Activated T-helper 1 cell treated with anti-CD3 and anti-CD28 coated beads, Interleukin-12 subunit alpha, Interleukin-12 subunit beta, Interleukin-2, Interleukin-4 antibody, amounts not matched to agents 30 ng/mL and 10 ng/mL and 1 ng/mL, durations not matched to agents 14 hours and 24 hours and 36 hours (primary cell): Measurements from ENCODE around the gene LHX1. TPM values are rescaled to one million over a fixed set of nuclear protein-coding genes. Genes with fewer than 3 reads are reported as not detected.

Source experiments
- DNase-seq: peaks from one replicate; pipeline ENCODE4 v3.0.0; 2021; ENCODE audit warnings: low spot score
- H3K27ac Mint-ChIP-seq: one replicate; pipeline ENCODE4 v1.8.0; 2021; ENCODE audit warnings: mild to moderate bottlenecking, mixed read lengths
- H3K27me3 Mint-ChIP-seq: one replicate; pipeline ENCODE4 v1.8.0; 2022; ENCODE audit warnings: mild to moderate bottlenecking, moderate library complexity, mixed read lengths; ENCODE audit not compliant: insufficient read depth
- H3K36me3 Mint-ChIP-seq: one replicate; pipeline ENCODE4 v1.8.0; 2021; ENCODE audit warnings: low read depth, mixed read lengths
- H3K4me1 Mint-ChIP-seq: one replicate; pipeline ENCODE4 v1.8.0; 2021; ENCODE audit warnings: low read depth, mixed read lengths
- H3K4me3 Mint-ChIP-seq: one replicate; pipeline ENCODE4 v1.8.0; 2021; ENCODE audit warnings: mild to moderate bottlenecking, moderate library complexity, mixed read lengths
- H3K9me3 Mint-ChIP-seq: one replicate; pipeline ENCODE4 v1.8.0; 2021; ENCODE audit warnings: mixed read lengths
- intact Hi-C: fragments of 100-400 bp; cut with micrococcal nuclease; formaldehyde crosslinking; loops from one replicate; pipeline ENCODE4 v1.15.1; 2024
- total RNA-seq: library from RNA; stranded (reverse); gene quantifications from 2 replicates; pipeline ENCODE4 v1.2.3, GENCODE V29; 2022

The LHX1 gene
- total RNA-seq, 1 donor from 2014 or later: 0.36 TPM

DNA sequence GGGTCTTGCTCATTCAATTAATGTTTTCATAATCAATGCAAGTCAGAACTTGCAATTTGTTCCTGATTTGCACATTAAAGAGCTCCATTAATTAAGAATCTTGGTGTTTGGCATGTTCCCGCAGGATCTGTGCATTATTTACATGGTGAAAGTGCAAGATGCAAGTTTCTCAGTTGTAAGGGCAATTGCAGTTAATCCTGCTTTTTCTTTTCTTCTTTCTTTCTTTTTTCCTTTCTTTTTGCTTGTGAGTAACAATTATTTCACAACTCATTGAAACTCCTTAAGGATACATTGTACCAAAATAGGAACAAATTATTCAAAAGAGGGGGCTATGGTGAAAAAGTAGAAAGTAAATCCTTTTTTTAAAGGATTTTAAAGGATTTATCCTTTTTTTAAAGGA is 35.6 kb downstream of the LHX1 start:
- Mint-ChIP-seq H3K4me3 (no peak overlapping the region), H3K27me3 (no peaks in the 10 kb centered on the region), H3K36me3 (peaks cover 23% of the 10 kb centered on the region), H3K27ac (no peak overlapping the region), H3K4me1 (peaks cover 33% of the 10 kb centered on the region), H3K9me3 (no peaks in the 10 kb centered on the region)
- DNase-seq: no peak
- intact Hi-C loops: no loop called here

DNA sequence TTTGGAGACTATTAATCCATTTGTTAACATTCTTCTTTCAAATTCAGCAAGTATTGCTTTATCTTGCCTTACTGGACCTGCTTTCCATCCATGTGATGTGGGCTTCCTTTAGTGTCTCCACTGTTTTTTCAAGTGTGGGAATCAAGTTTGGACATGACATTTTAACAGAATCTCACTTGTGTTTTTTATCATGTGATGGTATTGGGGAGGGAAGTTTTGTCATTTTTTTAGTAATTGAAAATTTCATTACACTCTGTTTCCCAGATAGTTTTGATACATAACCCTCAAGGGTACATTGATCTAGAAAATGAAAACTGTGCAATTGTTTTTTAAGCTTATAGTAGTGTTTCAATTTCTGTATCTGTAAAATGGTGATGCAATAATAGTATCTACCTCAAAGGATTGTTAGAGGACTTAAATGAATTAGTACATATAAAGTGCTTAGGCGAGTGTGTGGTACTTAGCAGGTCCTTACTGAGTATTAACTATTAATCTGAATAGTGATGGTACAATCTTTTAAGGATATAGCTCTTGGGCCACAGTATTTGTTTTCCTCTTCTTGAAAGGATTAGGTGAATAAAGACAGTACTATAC is 38.7 kb downstream of the LHX1 start:
- H3K36me3 Mint-ChIP-seq: peaks cover 17% of the 10 kb centered on the region
- no peak overlapping the region for H3K27ac Mint-ChIP-seq
- DNase-seq: no peak
- H3K9me3 Mint-ChIP-seq: no peaks in the 10 kb centered on the region
- H3K27me3 Mint-ChIP-seq: no peaks in the 10 kb centered on the region
- H3K4me1 Mint-ChIP-seq: peaks cover 28% of the 10 kb centered on the region
- no peak overlapping the region for H3K4me3 Mint-ChIP-seq
- intact Hi-C loops: no loop called here

DNA sequence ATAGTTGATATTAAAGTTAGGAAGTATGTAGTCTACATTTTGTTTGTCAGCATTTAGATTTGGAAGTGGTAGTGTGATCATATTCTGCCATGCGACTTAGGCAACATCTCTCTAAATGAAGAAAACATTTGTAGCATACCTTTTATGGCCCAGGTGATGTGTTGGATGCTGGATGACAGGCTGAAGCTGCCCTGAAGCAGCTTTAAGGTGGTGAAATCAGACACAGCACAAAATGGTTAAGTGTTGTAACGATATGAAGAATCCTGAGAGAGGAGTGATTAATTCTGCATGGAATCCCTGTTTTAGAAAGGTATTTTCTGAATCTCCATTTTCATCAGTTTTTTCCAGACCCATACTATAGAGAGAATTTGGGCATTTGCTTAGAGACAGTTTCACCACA is 39.8 kb downstream of the LHX1 start:
- no peaks in the 10 kb centered on the region for H3K27me3 Mint-ChIP-seq
- no peaks in the 10 kb centered on the region for H3K9me3 Mint-ChIP-seq
- DNase-seq: no peak
- peaks cover 30% of the 10 kb centered on the region for H3K4me1 Mint-ChIP-seq
- intact Hi-C loops: no loop called here
- H3K4me3 Mint-ChIP-seq: no peak overlapping the region
- H3K36me3 Mint-ChIP-seq: peaks cover 22% of the 10 kb centered on the region
- H3K27ac Mint-ChIP-seq: no peak overlapping the region

DNA sequence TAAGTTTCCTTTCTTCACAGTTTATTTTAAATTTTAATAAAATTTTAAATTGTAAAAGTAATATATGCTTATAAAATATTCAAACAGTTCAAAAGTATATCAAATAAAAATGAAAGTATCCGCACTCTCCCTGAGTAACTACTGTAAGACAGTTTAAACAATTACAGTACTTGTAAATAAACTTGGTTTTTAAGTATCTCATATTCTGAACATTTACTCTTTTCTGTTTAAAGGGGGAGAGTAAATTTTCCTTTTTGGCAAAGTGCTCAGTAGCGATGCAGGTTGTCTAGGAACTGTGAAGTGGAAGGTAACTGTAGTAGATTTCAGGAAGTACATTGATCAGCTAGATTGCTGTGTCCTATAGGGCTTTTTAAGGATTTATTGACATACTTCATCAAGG is 40.3 kb downstream of the LHX1 start:
- Mint-ChIP-seq H3K27ac (no peak overlapping the region), H3K27me3 (no peaks in the 10 kb centered on the region), H3K4me3 (no peak overlapping the region), H3K9me3 (no peaks in the 10 kb centered on the region), H3K36me3 (peaks cover 25% of the 10 kb centered on the region), H3K4me1 (peaks cover 26% of the 10 kb centered on the region)
- no peak for DNase-seq
- intact Hi-C loops: no loop called here

DNA sequence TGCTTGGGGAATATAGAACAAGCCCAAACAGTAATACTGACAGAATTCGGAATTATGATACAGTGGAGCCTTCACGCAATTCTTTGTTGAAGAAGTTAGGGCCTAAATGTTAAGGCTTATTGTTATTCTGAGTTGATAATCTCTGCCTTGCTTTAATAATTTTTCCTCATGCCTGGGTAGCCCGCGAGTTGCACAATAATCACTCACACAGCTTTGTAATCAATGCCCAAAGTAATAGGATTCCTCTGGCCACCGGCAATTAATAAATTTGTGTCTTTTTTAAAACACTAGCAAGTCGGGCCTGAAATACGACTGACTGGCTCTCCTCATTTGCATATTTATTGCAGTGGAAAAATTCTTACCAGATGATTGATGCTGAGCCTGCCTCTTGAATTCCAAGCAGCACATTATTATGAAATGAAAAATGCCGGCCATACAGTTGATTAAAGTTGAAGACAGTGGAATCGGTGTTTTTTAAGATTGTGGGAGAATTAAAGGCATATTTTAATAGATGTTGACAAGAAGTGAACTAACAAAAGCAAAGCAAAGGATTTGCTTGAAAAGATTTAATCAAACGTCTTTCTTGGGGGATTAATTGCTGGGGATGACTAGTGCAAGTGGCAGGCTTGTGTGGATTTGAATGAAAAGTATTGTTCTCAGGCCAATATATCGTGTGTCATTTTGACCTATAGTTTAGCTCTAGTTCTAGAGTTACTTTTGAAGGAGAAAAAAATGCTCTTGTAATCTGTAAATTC is 41.7 kb downstream of the LHX1 start:
- no peak overlapping the region for H3K27ac Mint-ChIP-seq
- peaks cover 24% of the 10 kb centered on the region for H3K36me3 Mint-ChIP-seq
- intact Hi-C loops: no loop called here
- no peaks in the 10 kb centered on the region for H3K9me3 Mint-ChIP-seq
- DNase-seq: no peak
- H3K27me3 Mint-ChIP-seq: no peaks in the 10 kb centered on the region
- H3K4me1 Mint-ChIP-seq: peaks cover 16% of the 10 kb centered on the region
- no peak overlapping the region for H3K4me3 Mint-ChIP-seq

DNA sequence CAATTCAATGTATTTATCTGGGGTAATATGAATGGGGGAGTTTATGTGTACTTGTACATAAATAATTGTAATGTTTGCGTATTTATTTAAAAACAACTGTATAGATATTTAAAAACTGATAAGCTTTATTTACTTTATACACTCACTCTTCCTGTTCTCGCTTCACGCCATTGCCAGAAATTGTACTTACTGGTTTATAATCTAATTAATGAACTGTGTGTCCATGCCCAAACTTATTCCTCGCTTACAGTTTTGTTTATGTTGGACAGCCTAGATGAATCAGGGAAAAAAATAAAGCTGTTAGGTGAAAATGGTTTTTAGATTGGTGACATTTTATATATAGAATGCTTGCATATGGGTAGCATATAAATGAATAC is 42.3 kb downstream of the LHX1 start:
- Mint-ChIP-seq H3K9me3 (no peaks in the 10 kb centered on the region), H3K36me3 (peaks cover 27% of the 10 kb centered on the region), H3K4me1 (peaks cover 16% of the 10 kb centered on the region), H3K27ac (no peak overlapping the region), H3K4me3 (no peak overlapping the region), H3K27me3 (no peaks in the 10 kb centered on the region)
- intact Hi-C loops: no loop called here
- DNase-seq: no peak

DNA sequence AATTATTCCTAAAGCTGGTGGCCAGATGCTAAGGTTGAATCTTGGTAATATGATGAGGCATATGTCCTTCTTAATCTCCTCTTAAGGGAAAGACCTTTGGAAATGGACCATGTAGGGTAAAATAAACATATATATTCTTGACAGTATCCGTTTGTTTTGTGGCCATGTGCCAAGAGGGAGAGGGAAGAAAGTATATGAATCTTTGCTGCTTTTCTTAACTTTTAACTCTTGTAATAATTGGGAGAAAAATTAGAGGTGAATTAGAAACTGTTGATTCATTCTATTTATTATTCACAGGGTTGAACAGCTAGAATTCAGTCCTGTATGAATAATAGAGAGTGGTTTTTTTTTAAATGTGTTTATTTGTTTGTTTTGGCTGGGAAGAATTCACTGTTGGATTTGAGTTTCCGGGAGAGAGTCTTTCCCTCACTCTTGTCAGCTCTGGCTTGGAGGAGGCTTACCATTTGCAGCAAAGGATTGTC is 43.0 kb downstream of the LHX1 start:
- Mint-ChIP-seq H3K27me3 (no peaks in the 10 kb centered on the region), H3K4me3 (no peak overlapping the region), H3K27ac (no peak overlapping the region), H3K9me3 (no peaks in the 10 kb centered on the region), H3K36me3 (peaks cover 22% of the 10 kb centered on the region), H3K4me1 (peaks cover 16% of the 10 kb centered on the region)
- no peak for DNase-seq
- intact Hi-C loops: no loop called here

DNA sequence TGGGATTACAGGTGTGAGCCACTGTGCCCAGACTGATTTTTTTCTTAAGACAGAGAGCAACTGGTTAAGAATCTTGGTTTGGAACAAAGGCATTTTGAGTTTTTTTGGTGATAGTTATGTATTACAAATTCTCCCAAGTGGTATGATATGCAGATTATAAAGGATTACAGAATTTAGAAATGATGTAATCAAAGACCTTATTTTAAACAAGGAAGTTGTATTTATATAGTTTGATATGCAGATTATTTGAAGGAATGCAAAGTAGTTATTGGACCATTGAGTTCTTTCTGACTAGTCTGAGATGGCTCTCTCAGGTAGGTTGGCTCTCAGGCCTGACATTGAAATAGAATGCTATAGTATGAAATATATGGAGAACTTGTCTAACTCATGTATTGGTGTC is 46.3 kb downstream of the LHX1 start:
- Mint-ChIP-seq H3K27ac (no peak overlapping the region), H3K4me3 (no peak overlapping the region), H3K27me3 (no peaks in the 10 kb centered on the region), H3K36me3 (peaks cover 37% of the 10 kb centered on the region), H3K4me1 (peaks cover 8% of the 10 kb centered on the region), H3K9me3 (no peaks in the 10 kb centered on the region)
- intact Hi-C loops: no loop called here
- DNase-seq: no peak

DNA sequence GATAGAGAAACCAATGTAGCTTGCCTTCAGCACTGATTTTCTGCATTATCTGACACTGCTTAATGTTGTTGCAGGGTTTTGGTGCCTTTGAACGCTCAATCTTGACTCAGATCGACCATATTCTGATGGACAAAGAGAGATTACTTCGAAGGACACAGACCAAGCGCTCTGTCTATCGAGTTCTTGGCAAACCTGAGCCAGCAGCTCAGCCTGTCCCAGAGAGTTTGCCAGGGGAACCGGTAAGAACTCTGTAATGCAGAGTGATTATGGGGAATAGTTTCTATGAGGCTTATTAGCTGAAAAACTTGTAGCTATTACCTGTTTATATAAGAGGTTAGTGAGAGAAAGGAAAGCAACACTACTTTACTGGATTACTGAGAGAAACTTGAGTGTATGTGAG is 51.9 kb downstream of the LHX1 start:
- Mint-ChIP-seq H3K4me3 (no peak overlapping the region), H3K27ac (no peak overlapping the region), H3K9me3 (no peaks in the 10 kb centered on the region), H3K36me3 (peaks cover 53% of the 10 kb centered on the region), H3K4me1 (no peaks in the 10 kb centered on the region), H3K27me3 (no peaks in the 10 kb centered on the region)
- DNase-seq: no peak
- intact Hi-C loops: no loop called here

DNA sequence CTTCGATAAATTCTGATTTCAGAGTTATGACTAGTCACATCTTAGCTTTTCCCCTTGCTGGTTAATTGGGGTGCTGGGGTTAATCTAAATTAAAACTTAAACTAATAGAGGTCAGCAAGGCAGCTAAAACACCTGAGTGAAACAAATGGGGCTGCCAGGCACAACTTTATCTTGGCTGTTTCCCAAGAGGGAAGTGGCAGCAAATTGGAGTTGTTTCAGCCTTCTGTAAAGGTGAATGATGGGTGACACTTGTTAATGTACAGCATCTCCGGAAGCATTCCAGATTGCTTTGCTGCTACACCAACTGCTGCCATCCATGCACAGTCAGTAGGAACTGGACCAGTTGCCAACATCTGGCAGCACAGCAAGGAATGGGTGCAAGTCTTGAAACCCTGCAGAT is 55.4 kb downstream of the LHX1 start:
- peaks cover under 1% of the 10 kb centered on the region for H3K9me3 Mint-ChIP-seq
- intact Hi-C loops: no loop called here
- no peak overlapping the region for H3K4me3 Mint-ChIP-seq
- H3K36me3 Mint-ChIP-seq: peaks cover 67% of the 10 kb centered on the region
- H3K27ac Mint-ChIP-seq: no peak overlapping the region
- H3K27me3 Mint-ChIP-seq: no peaks in the 10 kb centered on the region
- H3K4me1 Mint-ChIP-seq: no peaks in the 10 kb centered on the region
- no peak for DNase-seq

DNA sequence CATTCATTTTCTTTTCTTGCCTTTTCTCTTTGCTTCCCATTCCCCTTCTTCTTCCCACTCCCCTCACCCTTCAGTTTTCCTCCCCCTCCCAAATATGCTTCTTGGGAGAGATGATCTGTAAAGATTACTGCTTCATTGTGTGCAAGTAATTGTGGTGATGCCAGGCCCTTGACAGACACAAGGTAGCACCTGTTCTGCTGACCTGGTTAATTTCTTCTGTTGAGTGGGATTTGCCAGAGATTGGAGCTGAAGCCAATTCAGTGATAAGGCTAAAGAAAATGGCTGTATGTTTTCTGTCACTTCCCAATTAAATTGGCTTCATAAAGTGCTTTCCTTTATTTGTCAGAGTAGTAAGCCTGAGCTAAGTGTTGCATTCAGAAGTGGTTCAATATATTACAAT is 56.0 kb downstream of the LHX1 start:
- no peak for DNase-seq
- H3K27me3 Mint-ChIP-seq: no peaks in the 10 kb centered on the region
- H3K9me3 Mint-ChIP-seq: peaks cover 3% of the 10 kb centered on the region
- no peak overlapping the region for H3K4me3 Mint-ChIP-seq
- no peaks in the 10 kb centered on the region for H3K4me1 Mint-ChIP-seq
- H3K36me3 Mint-ChIP-seq: peaks cover 68% of the 10 kb centered on the region
- no peak overlapping the region for H3K27ac Mint-ChIP-seq
- intact Hi-C loops: no loop called here
